Adipocyte (in vitro differentiated cells): Measurements from ENCODE around the gene TRPV5.

ENCODE experiments used
- DNase-seq: peaks from one replicate; pipeline ENCODE4 v3.0.0-alpha.2; 2015; ENCODE audit warnings: low read depth
- H3K27me3 ChIP-seq: replicated peaks from 2 replicates; pipeline ENCODE4 v1.7.0; 2013; ENCODE audit warnings: mild to moderate bottlenecking, low read length, moderate library complexity; ENCODE audit not compliant: control insufficient read depth, insufficient read depth
- H3K36me3 ChIP-seq: 2 replicates; pipeline ENCODE4 v1.7.0; 2013; ENCODE audit warnings: low read length, mild to moderate bottlenecking, moderate library complexity; ENCODE audit not compliant: control insufficient read depth, insufficient read depth, severe bottlenecking
- H3K4me1 ChIP-seq: 2 replicates; pipeline ENCODE4 v1.7.0; 2013; ENCODE audit warnings: mild to moderate bottlenecking, low read length, moderate library complexity; ENCODE audit not compliant: control insufficient read depth, insufficient read depth
- H3K4me3 ChIP-seq: 2 replicates; pipeline ENCODE4 v1.7.0; 2013; ENCODE audit warnings: mild to moderate bottlenecking, low read length, moderate library complexity
- H3K9ac ChIP-seq: 2 replicates; pipeline ENCODE4 v1.7.0; 2013; ENCODE audit warnings: mild to moderate bottlenecking, low read length, moderate library complexity
- H3K9me3 ChIP-seq: 2 replicates; pipeline ENCODE4 v1.7.0; 2013; ENCODE audit warnings: mild to moderate bottlenecking, low read length, moderate library complexity; ENCODE audit not compliant: control insufficient read depth

The TRPV5 gene

DNA sequence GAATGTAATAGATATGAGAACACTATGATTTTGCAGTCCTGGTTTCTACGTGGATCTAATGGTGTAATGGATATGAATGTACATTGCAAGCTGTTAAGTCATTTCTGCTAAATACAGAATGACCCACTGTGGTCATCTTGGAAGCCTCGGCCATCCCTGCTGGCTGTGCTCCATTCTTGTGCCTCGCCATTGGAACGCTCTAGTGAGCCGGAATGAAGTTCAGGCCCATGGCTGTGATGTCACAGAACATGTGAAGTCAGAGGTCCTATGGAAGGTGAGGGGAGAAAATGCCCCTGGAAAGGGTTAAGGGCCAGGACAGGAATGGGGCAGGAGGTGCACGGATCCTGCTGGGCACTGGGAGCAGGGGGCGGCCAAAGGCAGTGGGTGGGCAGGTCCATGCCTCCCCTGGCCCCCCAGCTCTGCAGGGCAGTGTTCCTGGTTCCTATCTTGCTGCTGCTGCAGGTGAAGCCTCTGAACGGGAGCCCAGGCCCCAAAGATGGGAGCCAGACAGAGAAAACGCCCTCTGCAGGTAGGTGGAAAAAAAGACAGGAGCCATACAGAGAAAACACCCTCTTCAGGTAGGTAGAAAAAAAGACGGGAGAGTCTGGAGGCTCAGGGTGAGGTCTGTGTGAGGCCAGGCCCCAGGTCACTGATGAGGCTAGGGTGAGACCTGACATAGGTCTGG is 5.8 kb upstream of the TRPV5 start, which contains the start of gene LLCFC1:
TSS of gene LLCFC1 (plus strand) at position 259 of the 685 bp plus-strand sequence. CDS start at position 397, 138 bp downstream.
- no peak within 1 kb of the TSS for H3K4me3 ChIP-seq
- DNase-seq: no peak
- peaks cover 19% of the 10 kb centered on the region for H3K27me3 ChIP-seq
- H3K36me3 ChIP-seq: no peaks in the 10 kb centered on the region
- H3K9me3 ChIP-seq: no peaks in the 10 kb centered on the region
- no peak within 1 kb of the TSS for H3K9ac ChIP-seq
- no peaks in the 10 kb centered on the region for H3K4me1 ChIP-seq

GRCh38 chr7:142938611-142939010 is 5.1 kb upstream of the TRPV5 start:
- Histone ChIP-seq H3K36me3 (no peaks in the 10 kb centered on the region), H3K4me3 (no peak overlapping the region), H3K9me3 (no peaks in the 10 kb centered on the region), H3K27me3 (peaks cover 18% of the 10 kb centered on the region), H3K4me1 (no peaks in the 10 kb centered on the region), H3K9ac (no peak overlapping the region)
- no peak for DNase-seq

DNA sequence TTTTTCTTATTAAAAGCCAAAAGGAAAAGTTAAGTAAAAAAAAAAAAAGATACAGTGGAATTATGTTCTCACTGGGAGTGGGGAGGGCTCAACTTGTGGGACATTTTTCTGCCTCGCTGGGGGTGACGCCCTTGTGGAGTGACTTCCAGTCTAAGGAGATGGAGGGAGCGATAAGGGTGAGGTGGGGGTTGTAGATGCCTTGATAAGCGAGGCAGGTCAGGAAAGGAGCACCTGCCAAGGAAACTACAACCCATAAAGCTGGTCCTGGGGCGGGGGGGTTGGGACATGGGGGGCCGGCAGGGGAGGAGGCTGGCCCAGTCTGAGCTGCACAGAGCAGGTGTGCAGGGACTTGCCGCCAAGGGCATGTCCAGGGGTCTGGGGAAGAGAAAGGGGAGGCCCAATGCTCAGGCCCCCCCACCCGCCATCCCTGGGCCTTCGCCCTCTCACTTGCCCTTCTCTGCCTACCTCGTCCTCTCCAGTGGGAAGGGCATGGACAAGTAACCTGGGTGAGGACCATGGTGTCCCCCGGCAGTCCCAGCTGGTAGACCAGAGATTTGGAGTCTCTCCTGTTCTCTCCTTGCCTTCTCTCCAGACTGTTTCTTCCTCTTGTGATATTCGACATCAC is 2.5 kb upstream of the TRPV5 start:
- no peak for DNase-seq
- no peaks in the 10 kb centered on the region for H3K36me3 ChIP-seq
- H3K9me3 ChIP-seq: no peaks in the 10 kb centered on the region
- peaks cover 20% of the 10 kb centered on the region for H3K27me3 ChIP-seq
- no peak overlapping the region for H3K9ac ChIP-seq
- H3K4me3 ChIP-seq: no peak overlapping the region
- no peaks in the 10 kb centered on the region for H3K4me1 ChIP-seq

DNA sequence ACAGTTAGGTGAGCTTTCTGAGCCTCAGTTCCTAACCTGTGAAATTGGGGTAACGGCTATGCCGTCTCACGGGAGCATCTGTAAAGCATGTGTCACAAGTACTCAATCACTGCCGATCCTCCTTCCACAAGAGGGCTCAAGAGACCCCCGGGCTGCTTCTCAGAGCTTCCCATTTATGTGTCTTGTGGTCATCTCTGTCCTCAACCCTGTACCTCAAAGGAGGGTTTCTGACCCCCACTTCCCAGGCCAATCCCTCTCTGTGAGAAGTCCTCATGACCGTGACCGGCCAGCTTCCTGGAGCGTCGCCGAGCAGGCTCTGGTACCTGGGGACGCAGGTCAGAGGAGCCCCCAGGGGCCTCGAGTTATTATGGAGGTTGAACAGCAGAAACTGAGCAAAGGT is 510 bp upstream of the TRPV5 start:
- Histone ChIP-seq H3K9me3 (no peaks in the 10 kb centered on the region), H3K4me3 (no peak overlapping the region), H3K27me3 (peaks cover 13% of the 10 kb centered on the region), H3K4me1 (no peaks in the 10 kb centered on the region), H3K36me3 (no peaks in the 10 kb centered on the region), H3K9ac (no peak overlapping the region)
- DNase-seq: no peak

GRCh38 chr7:142933092-142933475 is 462 bp downstream of the TRPV5 start:
- H3K36me3 ChIP-seq: no peaks in the 10 kb centered on the region
- H3K9me3 ChIP-seq: no peaks in the 10 kb centered on the region
- no peak for DNase-seq
- H3K4me1 ChIP-seq: no peaks in the 10 kb centered on the region
- no peak overlapping the region for H3K4me3 ChIP-seq
- H3K27me3 ChIP-seq: peaks cover 4% of the 10 kb centered on the region
- no peak overlapping the region for H3K9ac ChIP-seq

DNA sequence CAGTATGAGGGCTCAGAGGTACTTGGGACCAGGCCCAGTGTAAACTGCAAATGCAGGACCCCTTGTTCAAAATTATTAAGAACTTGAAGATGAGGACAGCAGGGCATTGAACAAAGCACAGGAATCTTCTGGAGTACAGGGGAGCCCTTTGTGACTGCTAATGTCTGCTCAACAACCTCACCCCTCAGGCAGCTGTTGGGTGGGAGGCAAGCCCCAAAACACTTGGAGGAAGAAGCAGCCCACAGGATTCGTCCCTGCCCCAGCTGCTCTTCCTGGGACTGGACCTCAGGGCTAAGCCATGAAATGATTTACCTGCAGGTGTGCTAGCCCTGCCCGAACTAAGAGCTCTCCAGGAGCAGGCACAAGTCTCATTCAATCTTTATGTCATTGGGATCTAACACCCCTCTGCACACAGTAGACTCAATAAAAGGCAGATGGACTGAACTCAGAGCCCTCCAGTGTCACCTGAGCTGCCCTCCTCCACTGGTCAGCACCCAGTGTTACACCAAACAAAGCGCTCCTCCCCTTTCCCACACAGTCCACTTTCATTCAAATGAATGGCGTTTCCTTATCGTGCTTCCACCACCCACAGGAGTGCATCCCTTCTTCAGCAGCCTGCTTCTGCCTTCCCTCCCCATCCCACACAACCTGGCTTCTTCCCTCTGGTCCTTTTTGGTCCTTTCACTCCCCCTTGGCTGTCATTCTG is 1.0 kb downstream of the TRPV5 start:
- H3K9ac ChIP-seq: no peak overlapping the region
- no peaks in the 10 kb centered on the region for H3K4me1 ChIP-seq
- no peaks in the 10 kb centered on the region for H3K36me3 ChIP-seq
- H3K27me3 ChIP-seq: peaks cover 3% of the 10 kb centered on the region
- no peaks in the 10 kb centered on the region for H3K9me3 ChIP-seq
- no peak for DNase-seq
- no peak overlapping the region for H3K4me3 ChIP-seq

GRCh38 chr7:142930126-142930730 is 3.3 kb downstream of the TRPV5 start:
- H3K36me3 ChIP-seq: no peaks in the 10 kb centered on the region
- no peak for DNase-seq
- H3K9ac ChIP-seq: no peak overlapping the region
- peaks cover 3% of the 10 kb centered on the region for H3K27me3 ChIP-seq
- H3K4me1 ChIP-seq: no peaks in the 10 kb centered on the region
- no peaks in the 10 kb centered on the region for H3K9me3 ChIP-seq
- H3K4me3 ChIP-seq: no peak overlapping the region

- peaks cover 7% of the 10 kb centered on the region for H3K27me3 ChIP-seq
- no peaks in the 10 kb centered on the region for H3K4me1 ChIP-seq
- no peak overlapping the region for H3K4me3 ChIP-seq
- H3K9ac ChIP-seq: no peak overlapping the region
- H3K9me3 ChIP-seq: no peaks in the 10 kb centered on the region
- H3K36me3 ChIP-seq: no peaks in the 10 kb centered on the region
- DNase-seq: no peak
These were observed 5.6 kb downstream of the TRPV5 start for GRCh38 chr7:142927949-142928348.

DNA sequence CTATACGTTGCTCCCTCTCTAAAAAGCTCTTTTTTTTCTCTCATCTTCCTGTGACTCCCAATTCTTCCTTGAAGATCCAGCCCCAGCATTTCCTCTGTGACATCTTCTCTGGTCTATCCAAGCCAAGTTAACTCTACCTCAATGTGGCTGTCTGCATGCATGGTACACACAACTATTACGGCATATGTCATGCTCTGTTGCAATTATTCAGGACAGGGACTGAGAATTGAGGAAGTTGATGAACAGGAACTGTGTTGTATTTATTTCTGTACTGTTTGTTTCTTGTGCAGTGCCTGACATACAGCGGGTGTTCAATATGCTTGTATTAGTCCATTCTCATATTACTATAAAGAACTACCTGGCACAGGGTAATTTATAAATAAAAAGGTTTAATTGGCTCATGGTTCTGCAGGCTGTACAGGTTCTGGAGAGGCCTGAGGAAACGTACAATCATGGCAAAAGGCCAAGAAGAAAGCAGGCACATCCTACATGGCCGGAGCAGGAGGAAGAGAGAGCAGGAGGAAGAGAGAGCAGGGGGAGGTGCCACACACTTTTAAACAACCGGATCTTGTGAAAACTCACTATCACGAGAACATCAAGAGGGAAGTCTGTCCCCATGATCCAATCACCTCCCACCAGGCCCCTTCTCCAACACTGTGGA is 6.3 kb downstream of the TRPV5 start:
- Histone ChIP-seq H3K9me3 (no peaks in the 10 kb centered on the region), H3K27me3 (peaks cover 13% of the 10 kb centered on the region), H3K4me3 (no peak overlapping the region), H3K4me1 (no peaks in the 10 kb centered on the region), H3K9ac (no peak overlapping the region), H3K36me3 (no peaks in the 10 kb centered on the region)
- no peak for DNase-seq

DNA sequence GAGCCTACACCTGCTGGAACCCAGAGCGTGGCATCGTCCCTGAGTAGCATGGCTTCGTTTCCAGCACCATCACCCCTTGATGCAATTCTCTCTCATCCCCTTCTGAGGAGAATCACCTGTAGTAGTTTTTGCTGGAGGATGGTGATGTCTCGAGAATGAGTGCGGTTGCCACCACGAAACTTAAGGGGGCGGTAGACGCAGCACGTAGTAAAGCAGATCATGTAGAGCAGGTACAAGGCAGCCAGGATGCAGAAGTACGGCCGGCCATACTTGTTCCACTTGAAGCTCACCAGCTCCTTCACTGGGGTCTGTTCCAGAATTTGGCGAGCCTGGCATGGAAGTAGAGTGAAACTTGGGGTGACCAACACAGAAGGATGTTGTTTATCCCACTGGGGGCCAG is 8.1 kb downstream of the TRPV5 start:
- H3K9me3 ChIP-seq: no peaks in the 10 kb centered on the region
- H3K9ac ChIP-seq: no peak overlapping the region
- no peak overlapping the region for H3K4me3 ChIP-seq
- H3K27me3 ChIP-seq: peaks cover 17% of the 10 kb centered on the region
- H3K36me3 ChIP-seq: no peaks in the 10 kb centered on the region
- H3K4me1 ChIP-seq: no peaks in the 10 kb centered on the region
- DNase-seq: no peak

DNA sequence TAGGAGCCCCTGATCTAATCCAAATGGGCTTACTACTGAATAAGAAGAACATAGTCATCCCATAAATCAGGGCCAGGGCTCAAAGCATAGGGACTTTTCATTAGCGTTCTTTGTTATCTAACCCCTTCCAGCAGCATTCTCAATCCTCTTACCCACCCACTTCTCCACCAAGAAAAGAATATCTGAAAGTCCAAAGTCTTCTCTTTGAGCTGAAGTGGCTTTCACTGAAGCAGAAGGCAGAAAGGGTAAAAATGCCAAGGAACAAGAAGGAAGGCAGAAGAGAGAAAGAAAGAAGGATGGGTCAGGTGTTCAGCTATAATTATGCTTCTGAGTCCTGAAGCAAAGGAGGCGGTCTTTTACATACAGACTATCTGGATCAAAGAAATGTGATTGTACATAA is 10.2 kb downstream of the TRPV5 start:
- no peak for DNase-seq
- Histone ChIP-seq H3K4me1 (no peaks in the 10 kb centered on the region), H3K4me3 (no peak overlapping the region), H3K9ac (no peak overlapping the region), H3K9me3 (no peaks in the 10 kb centered on the region), H3K36me3 (no peaks in the 10 kb centered on the region), H3K27me3 (peaks cover 25% of the 10 kb centered on the region)
